ENCODE data around the gene C10orf95.
A peak's percentile ranks its signal among the peaks of the same experiment; 100 is the strongest.

Gene C10orf95

DNA sequence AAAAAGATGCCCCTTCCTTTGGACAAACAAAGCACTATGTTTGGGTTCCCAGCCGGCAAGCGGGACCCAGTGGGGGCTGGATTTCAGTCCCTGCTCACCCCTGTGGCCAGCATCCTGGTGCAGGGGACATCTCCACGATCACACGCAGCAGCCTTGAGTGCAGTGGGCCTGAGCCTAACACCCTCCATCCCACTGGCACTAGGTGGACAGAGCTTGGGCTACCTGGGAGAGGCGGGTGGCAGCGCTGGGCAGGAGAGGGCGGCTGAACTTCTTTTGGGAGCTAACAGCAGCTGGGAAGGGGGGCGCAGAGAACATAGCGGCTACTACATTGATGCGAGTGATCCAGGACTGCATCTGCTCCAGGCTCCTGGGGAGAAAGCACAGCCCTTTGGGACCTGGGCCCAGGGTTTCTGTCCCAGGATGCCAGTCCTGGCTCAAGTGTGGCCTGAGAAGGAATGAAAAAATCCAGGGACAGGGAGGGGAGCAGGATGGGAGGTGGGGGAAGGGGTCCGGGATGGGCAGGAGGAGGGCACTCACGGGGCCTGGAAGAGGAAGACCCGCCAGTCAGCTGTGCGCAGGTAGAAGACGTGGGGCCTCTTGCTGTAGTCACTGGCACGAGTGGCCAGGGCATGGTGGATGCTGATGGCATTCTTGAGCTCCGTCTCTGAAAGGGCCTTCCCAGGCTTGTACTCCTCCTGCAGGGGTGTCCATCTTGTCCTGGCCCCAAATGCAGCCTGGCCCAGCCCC, 46.8 kb downstream of the C10orf95 start:
- H3K4me3 ChIP-seq (ENCODE audit: low read depth, low read length) = no peak overlapping the region
- TF ChIP-seq SCRT2 (tag by site-specific recombination; IDR thresholded peaks at IDR 0.05) (no peak), ZNF776 (tag by site-specific recombination; IDR thresholded peaks at IDR 0.05; ENCODE audit: borderline replicate concordance) (no peak), PRDM2 (tag by site-specific recombination; IDR thresholded peaks at IDR 0.05; ENCODE audit: borderline replicate concordance) (no peak), ZNF623 (tag by site-specific recombination; IDR thresholded peaks at IDR 0.05) (no peak)
- TF ChIP-seq, protein P1, sequence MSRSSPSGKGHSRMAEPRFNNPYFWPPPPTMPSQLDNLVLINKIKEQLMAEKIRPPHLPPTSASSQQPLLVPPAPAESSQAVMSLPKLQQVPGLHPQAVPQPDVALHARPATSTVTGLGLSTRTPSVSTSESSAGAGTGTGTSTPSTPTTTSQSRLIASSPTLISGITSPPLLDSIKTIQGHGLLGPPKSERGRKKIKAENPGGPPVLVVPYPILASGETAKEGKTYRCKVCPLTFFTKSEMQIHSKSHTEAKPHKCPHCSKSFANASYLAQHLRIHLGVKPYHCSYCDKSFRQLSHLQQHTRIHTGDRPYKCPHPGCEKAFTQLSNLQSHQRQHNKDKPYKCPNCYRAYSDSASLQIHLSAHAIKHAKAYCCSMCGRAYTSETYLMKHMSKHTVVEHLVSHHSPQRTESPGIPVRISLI (tag by site-specific recombination; IDR thresholded peaks at IDR 0.05) = no peak
- CTCF ChIA-PET = interaction anchor here (0.7 to 7.2 kb wide), 14 partner anchors 8 to 235 kb away, joined by 3 to 41 read pairs (median 4); no protein-coding TSS in a partner anchor
- H3K9me3 ChIP-seq (ENCODE audit: control insufficient read depth, insufficient read depth, low read depth, low read length) = no peaks in the 10 kb centered on the region
- H3K36me3 ChIP-seq (ENCODE audit: control insufficient read depth in 2 of 2, insufficient read depth in 1 of 2, low read length in 2 of 2) = peaks cover 0 to 13% of the 10 kb centered on the region in 2 experiments; a peak in 1 of 3 replicates
- H3K4me1 ChIP-seq (ENCODE audit: control insufficient read depth, insufficient read depth, low read length) = no peaks in the 10 kb centered on the region; the same call in 1 of the 2 replicates
- POLR2A ChIA-PET = interaction anchor here (0.6 to 2.1 kb wide), 2 partner anchors 16 to 17 kb away, joined by 4 to 8 read pairs; partner anchors contain the start of gene FBXL15
- no peak overlapping the region for H3K27ac ChIP-seq (ENCODE audit: extremely low read depth, low read depth, low read length)

DNA sequence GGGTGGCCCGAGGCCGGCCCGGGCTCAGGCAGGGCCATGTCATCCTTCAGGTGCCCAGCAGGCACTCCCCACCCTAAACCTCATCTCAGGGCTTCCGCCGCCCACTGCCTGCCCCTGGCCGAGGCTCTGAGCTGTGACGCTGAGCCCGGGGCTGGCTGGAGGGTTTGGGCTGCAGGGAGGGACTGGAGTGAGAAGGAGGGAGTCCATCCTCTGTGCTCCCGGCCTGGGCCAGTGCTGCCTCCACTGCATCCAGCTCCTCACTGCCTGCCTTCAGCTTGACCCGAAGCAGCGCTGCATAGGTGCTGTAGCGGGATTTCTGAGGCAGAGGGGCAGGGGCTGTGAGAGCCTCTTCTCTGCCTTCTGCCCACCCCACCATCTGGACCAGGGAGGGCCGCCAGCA, 48.2 kb downstream of the C10orf95 start:
- Histone ChIP-seq H3K27ac (ENCODE audit: extremely low read depth, low read depth, low read length) (no peak overlapping the region), H3K4me3 (ENCODE audit: low read depth, low read length) (no peak overlapping the region), H3K4me1 (ENCODE audit: control insufficient read depth, insufficient read depth, low read length) (no peaks in the 10 kb centered on the region), H3K36me3 (ENCODE audit: control insufficient read depth in 2 of 2, insufficient read depth in 1 of 2, low read length in 2 of 2) (peaks cover 0 to 16% of the 10 kb centered on the region in 2 experiments; a peak in 1 of 3 replicates), H3K9me3 (ENCODE audit: control insufficient read depth, insufficient read depth, low read depth, low read length) (no peaks in the 10 kb centered on the region)
- ChIA-PET CTCF (interaction anchor here (0.5 to 7.2 kb wide), 23 partner anchors 9 to 372 kb away, joined by 3 to 41 read pairs (median 3); partner anchors contain the start of gene FBXL15), POLR2A (interaction anchor here (0.6 to 2.1 kb wide), 5 partner anchors 8 to 347 kb away, joined by 3 to 8 read pairs (median 5); partner anchors contain the start of genes FBXL15 and NFKB2)
- TF ChIP-seq ZNF121 (tag by site-specific recombination; IDR thresholded peaks at IDR 0.05) (no peak), ZNF114 (tag by site-specific recombination; IDR thresholded peaks at IDR 0.05) (no peak), ZBTB20 (tag by site-specific recombination; IDR thresholded peaks at IDR 0.05) (peak; percentile 37; the same call in 1 of the 2 replicates), ZNF2 (tag by site-specific recombination; IDR thresholded peaks at IDR 0.05) (no peak), ZNF174 (tag by site-specific recombination; IDR thresholded peaks at IDR 0.05) (no peak), ZNF777 (tag by site-specific recombination; IDR thresholded peaks at IDR 0.05; ENCODE audit: borderline replicate concordance) (no peak)

DNA sequence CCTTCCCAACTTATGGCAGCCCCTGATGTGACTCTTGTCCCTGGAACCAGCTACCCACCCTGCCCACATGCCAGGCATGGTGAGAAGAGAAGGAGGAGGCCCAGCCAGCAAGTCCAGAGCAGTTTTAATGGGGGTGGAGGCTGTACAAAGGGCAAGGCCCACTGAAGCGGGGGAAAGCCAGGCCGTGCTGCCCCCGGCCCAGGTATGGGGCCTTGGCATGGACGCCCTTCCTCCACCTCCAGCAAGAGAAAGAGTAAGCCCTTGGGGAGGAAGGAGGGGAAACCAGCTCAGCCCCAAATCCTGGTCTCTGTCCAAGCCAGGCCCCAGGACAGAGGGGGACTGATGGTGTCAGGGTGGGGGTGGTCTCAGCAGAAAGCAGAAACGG, 48.8 kb downstream of the C10orf95 start:
- POLR2A ChIA-PET = interaction anchor here (0.6 to 1.7 kb wide), 5 partner anchors 18 to 346 kb away, joined by 3 to 8 read pairs (median 4); partner anchors contain the start of genes CUEDC2 and FBXL15
- Histone ChIP-seq H3K4me3 (ENCODE audit: low read depth, low read length) (no peak overlapping the region), H3K27ac (ENCODE audit: extremely low read depth, low read depth, low read length) (no peak overlapping the region), H3K36me3 (ENCODE audit: control insufficient read depth in 2 of 2, insufficient read depth in 1 of 2, low read length in 2 of 2) (peaks cover 0 to 20% of the 10 kb centered on the region in 2 experiments; a peak in 1 of 3 replicates), H3K4me1 (ENCODE audit: control insufficient read depth, insufficient read depth, low read length) (no peaks in the 10 kb centered on the region), H3K9me3 (ENCODE audit: control insufficient read depth, insufficient read depth, low read depth, low read length) (no peaks in the 10 kb centered on the region)
- CTCF ChIA-PET = interaction anchor here (0.6 to 7.2 kb wide), 16 partner anchors 7 to 249 kb away, joined by 3 to 60 read pairs (median 4); partner anchors contain the start of genes CUEDC2 and FBXL15
- TF ChIP-seq ZFHX2 (tag by site-specific recombination; conservative IDR thresholded peaks at IDR 0.05) (peak; percentile 24), YY2 (tag by site-specific recombination; IDR thresholded peaks at IDR 0.05) (no peak)
